Measurements from ENCODE around the gene TBCA. TPM values are rescaled to one million over a fixed set of nuclear protein-coding genes. Genes with fewer than 3 reads are reported as not detected.
A peak's percentile ranks its signal among the peaks of the same experiment; 100 is the strongest.

Gene TBCA
- total RNA-seq, 2 donors from 2014 or later, result 70.0 TPM

GRCh38 chr5:77644371-77645157, 131.6 kb downstream of the TBCA start:
- no peak for DNase-seq (ENCODE audit: low spot score)
- Histone ChIP-seq H3K4me1 (ENCODE audit: control insufficient read depth in 1 of 2, low read depth in 2 of 2) (peaks cover 8 to 16% of the 10 kb centered on the region in 2 donors), H3K4me3 (peak overlapping the region; percentile 53), H3K36me3 (no peaks in the 10 kb centered on the region), H3K27ac (peak overlapping the region in 1 of 2 donors; percentile 32), H3K9me3 (no peaks in the 10 kb centered on the region), H3K27me3 (replicated peaks; ENCODE audit: insufficient read depth) (peaks cover 27% of the 10 kb centered on the region)
- no peak for TF ChIP-seq CTCF (IDR thresholded peaks at IDR 0.05)
- no peak for ATAC-seq (ENCODE audit: insufficient number of reproducible peaks, low FRiP score, low read depth)

GRCh38 chr5:77643654-77644370, 132.3 kb downstream of the TBCA start:
- Histone ChIP-seq H3K4me1 (ENCODE audit: control insufficient read depth in 1 of 2, low read depth in 2 of 2) (peaks cover 9 to 21% of the 10 kb centered on the region in 2 donors), H3K27ac (peak overlapping the region in 1 of 2 donors; percentile 23), H3K4me3 (no peak overlapping the region), H3K27me3 (replicated peaks; ENCODE audit: insufficient read depth) (peaks cover 35% of the 10 kb centered on the region), H3K36me3 (no peaks in the 10 kb centered on the region), H3K9me3 (no peaks in the 10 kb centered on the region)
- ATAC-seq (ENCODE audit: insufficient number of reproducible peaks, low FRiP score, low read depth) (no peak), DNase-seq (ENCODE audit: low spot score) (no peak)
- no peak for TF ChIP-seq CTCF (IDR thresholded peaks at IDR 0.05)

GRCh38 chr5:77642738-77643653, 133.1 kb downstream of the TBCA start:
- H3K36me3 ChIP-seq, result no peaks in the 10 kb centered on the region
- ATAC-seq (ENCODE audit: insufficient number of reproducible peaks, low FRiP score, low read depth) (no peak), DNase-seq (ENCODE audit: low spot score) (no peak)
- no peaks in the 10 kb centered on the region for H3K9me3 ChIP-seq
- no peak for TF ChIP-seq CTCF (IDR thresholded peaks at IDR 0.05)
- H3K4me1 ChIP-seq (ENCODE audit: control insufficient read depth in 1 of 2, low read depth in 2 of 2), result peaks cover 12 to 23% of the 10 kb centered on the region in 2 donors
- H3K27ac ChIP-seq, result peak overlapping the region in 1 of 2 donors; percentile 23
- H3K27me3 ChIP-seq (replicated peaks; ENCODE audit: insufficient read depth), result peaks cover 41% of the 10 kb centered on the region
- H3K4me3 ChIP-seq, result no peak overlapping the region

GRCh38 chr5:77641963-77642737, 134.0 kb downstream of the TBCA start:
- DNase-seq (ENCODE audit: low spot score) (no peak), ATAC-seq (ENCODE audit: insufficient number of reproducible peaks, low FRiP score, low read depth) (no peak)
- Histone ChIP-seq H3K36me3 (no peaks in the 10 kb centered on the region), H3K4me3 (no peak overlapping the region), H3K27ac (no peak overlapping the region), H3K4me1 (ENCODE audit: control insufficient read depth in 1 of 2, low read depth in 2 of 2) (peaks cover 12 to 31% of the 10 kb centered on the region in 2 donors), H3K27me3 (replicated peaks; ENCODE audit: insufficient read depth) (peaks cover 49% of the 10 kb centered on the region), H3K9me3 (no peaks in the 10 kb centered on the region)
- TF ChIP-seq CTCF (IDR thresholded peaks at IDR 0.05), result no peak
